Stimulated activated CD8-positive, alpha-beta memory T cell treated with anti-CD3 and anti-CD28 coated beads, Interleukin-7, amount 100 ng/mL, for 1 hour (primary cell): ENCODE data around the gene RANBP3L.
"Not testable (repeated sequence)": the region's sequence is repeated elsewhere in the genome, so short reads cannot be mapped to it uniquely, and the experiment has no call there.

Experiments used
- DNase-seq, 2 donors: peaks; one replicate each; pipeline ENCODE4 v3.0.0-alpha.2; 2020; ENCODE audit warnings: low read depth in 2 of 2

Gene RANBP3L

GRCh38 chr5:36285837-36286615 lies 15.7 kb downstream of the RANBP3L start:
- DNase-seq, result no peak

GRCh38 chr5:36283775-36284174 lies 17.9 kb downstream of the RANBP3L start:
- not testable (repeated sequence) for DNase-seq

GRCh38 chr5:36281626-36282025 lies 20.1 kb downstream of the RANBP3L start:
- no peak for DNase-seq

- no peak for DNase-seq
These were observed 22.5 kb downstream of the RANBP3L start for GRCh38 chr5:36279054-36279698.

- no peak for DNase-seq
These were observed 24.1 kb downstream of the RANBP3L start for GRCh38 chr5:36277521-36278176.

GRCh38 chr5:36276864-36277263 lies 24.8 kb downstream of the RANBP3L start:
- no peak for DNase-seq

GRCh38 chr5:36273809-36274526 lies 27.7 kb downstream of the RANBP3L start:
- no peak for DNase-seq

GRCh38 chr5:36272136-36272690 lies 29.5 kb downstream of the RANBP3L start:
- no peak for DNase-seq

- no peak for DNase-seq
These were observed 30.7 kb downstream of the RANBP3L start for GRCh38 chr5:36270876-36271575.

- no peak for DNase-seq
These were observed 31.5 kb downstream of the RANBP3L start for GRCh38 chr5:36270175-36270574.

- no peak for DNase-seq
These were observed 32.2 kb downstream of the RANBP3L start for GRCh38 chr5:36269478-36269877.

- no peak for DNase-seq
These were observed 33.8 kb downstream of the RANBP3L start for GRCh38 chr5:36267905-36268304.

GRCh38 chr5:36264202-36264760 lies 37.4 kb downstream of the RANBP3L start:
- no peak for DNase-seq

- no peak for DNase-seq
These were observed 40.5 kb downstream of the RANBP3L start for GRCh38 chr5:36261186-36261585.

- DNase-seq, result no peak
These were observed 48.1 kb downstream of the RANBP3L start for GRCh38 chr5:36253575-36253974.

GRCh38 chr5:36252722-36253365 lies 48.9 kb downstream of the RANBP3L start:
- no peak for DNase-seq

- no peak for DNase-seq
These were observed 50.5 kb downstream of the RANBP3L start for GRCh38 chr5:36251218-36251617.

- DNase-seq, result no peak
These were observed 51.3 kb downstream of the RANBP3L start for GRCh38 chr5:36250427-36250826.

- no peak for DNase-seq
These were observed 55.5 kb downstream of the RANBP3L start for GRCh38 chr5:36246036-36246800.

GRCh38 chr5:36244076-36244475 lies 57.6 kb downstream of the RANBP3L start:
- DNase-seq, result no peak
